ENCODE measurements around the gene PLSCR4. TPM values are rescaled to one million over a fixed set of nuclear protein-coding genes. Genes with fewer than 3 reads are reported as not detected.

PLSCR4 gene
- total and polyA plus RNA-seq, 9 of the 15 experiments (the other 6 are each of a cell fraction or from before 2014, with no cell fraction given), result 0.11 to 0.68 (median 0.21) TPM

GRCh38 chr3:146157325-146158060, 93.4 kb downstream of the PLSCR4 start:
- no peaks in the 10 kb centered on the region for H3K9me1 ChIP-seq (ENCODE audit: control insufficient read depth, insufficient read depth, low read length)
- peaks cover 2 to 17% of the 10 kb centered on the region in 2 experiments; a peak in 3 of 5 replicates for H3K27me3 ChIP-seq (ENCODE audit: control insufficient read depth in 2 of 2, insufficient read depth in 2 of 2, low read length in 2 of 2)
- no peak overlapping the region for H3K27ac ChIP-seq (ENCODE audit: extremely low read depth, low read depth, low read length)
- WGBS (ENCODE audit: insufficient coverage, low coverage, missing lambda C conversion rate), result 0% methylated on average over 2 of the region's 2 CpGs
- no peak overlapping the region for H3K9ac ChIP-seq (ENCODE audit: insufficient read depth in 1 of 2, low read depth in 2 of 2, low read length in 2 of 2)
- no peak for DNase-seq (ENCODE audit: extremely low read depth in 1 of 4, low spot score in 3 of 4)
- ChIA-PET CTCF (ENCODE audit: low intra/inter-chr PET ratio) (no interaction called here), POLR2A (no interaction called here)
- H3K4me3 ChIP-seq, result no peak overlapping the region
- H2AFZ ChIP-seq (ENCODE audit: low read depth, low read length), result no peak overlapping the region
- H3K79me2 ChIP-seq (ENCODE audit: control insufficient read depth, insufficient read depth, low read length), result no peaks in the 10 kb centered on the region
- peaks cover 0 to 9% of the 10 kb centered on the region in 2 experiments; a peak in 2 of 5 replicates for H3K4me1 ChIP-seq (replicated peaks in 1 of 2; ENCODE audit: control insufficient read depth in 2 of 2, insufficient read depth in 2 of 2, low read length in 2 of 2)
- H3K36me3 ChIP-seq (ENCODE audit: control insufficient read depth, insufficient read depth, low read length), result no peaks in the 10 kb centered on the region
- no peaks in the 10 kb centered on the region for H3K9me3 ChIP-seq (replicated peaks; ENCODE audit: control insufficient read depth, insufficient read depth, low read depth, low read length)
- intact Hi-C loops (cut with micrococcal nuclease) (no loop called here), in situ Hi-C loops (cut with MboI) (no loop called here)
- no peak overlapping the region for H3K4me2 ChIP-seq (ENCODE audit: insufficient read depth, low read length)
- H4K20me1 ChIP-seq (replicated peaks; ENCODE audit: control insufficient read depth, insufficient read depth, low read length), result no peaks in the 10 kb centered on the region
- BruUV-seq (replicated peaks), result no TSS peak
- ATAC-seq, result no peak
- FAIRE-seq, result no peak
- TF ChIP-seq GTF2B (IDR thresholded peaks at IDR 0.05; ENCODE audit: extremely low read depth, insufficient read length) (no peak), MCM7 (IDR thresholded peaks at IDR 0.05) (no peak), DMBX1 (CRISPR knock-in tag; IDR thresholded peaks at IDR 0.05; ENCODE audit: borderline replicate concordance) (no peak), ZBTB43 (CRISPR knock-in tag; IDR thresholded peaks at IDR 0.05) (no peak), DLX4 (CRISPR knock-in tag; IDR thresholded peaks at IDR 0.05) (no peak), NR2C2 (CRISPR knock-in tag; IDR thresholded peaks at IDR 0.05) (no peak), NR2C2 (tag; IDR thresholded peaks at IDR 0.05) (no peak), U2AF1 (optimal IDR thresholded peaks at IDR 0.05; ENCODE audit: low read depth, low read length) (no peak), KLF13 (tag; IDR thresholded peaks at IDR 0.05; ENCODE audit: borderline replicate concordance, low read depth) (no peak), THRAP3 (IDR thresholded peaks at IDR 0.05; ENCODE audit: borderline replicate concordance) (no peak), XRCC3 (IDR thresholded peaks at IDR 0.05) (no peak), ZKSCAN1 (IDR thresholded peaks at IDR 0.05; ENCODE audit: low read depth, low read length) (no peak), NR2F6 (CRISPR knock-in tag; IDR thresholded peaks at IDR 0.05) (no peak), ZNF655 (CRISPR knock-in tag; IDR thresholded peaks at IDR 0.05) (no peak), ZNF75A (CRISPR knock-in tag; IDR thresholded peaks at IDR 0.05) (no peak), NFIX (CRISPR knock-in tag; IDR thresholded peaks at IDR 0.05; ENCODE audit: low read depth) (no peak)
